Mucosa of descending colon (tissue), 3 donors: Measurements from ENCODE around the gene ZNF839. TPM values are rescaled to one million over a fixed set of nuclear protein-coding genes. Genes with fewer than 3 reads are reported as not detected.
A peak's percentile ranks its signal among the peaks of the same experiment; 100 is the strongest.

Experiments used
- ATAC-seq: fragments of 200-7000 bp; cut with Tn5 transposase; one replicate; pipeline ENCODE4 v1.9.1; 2020; ENCODE audit warnings: mild to moderate bottlenecking, moderate library complexity
- DNase-seq, 3 donors: peaks; one replicate each; pipeline ENCODE4 v3.0.0-alpha.2; 2020
- H3K36me3 ChIP-seq: fragments of 200-600 bp; one replicate; pipeline ENCODE4 v1.8.0; 2021; ENCODE audit warnings: low read depth, mild to moderate bottlenecking
- H3K4me1 ChIP-seq: fragments of 200-600 bp; one replicate; pipeline ENCODE4 v1.8.0; 2021; ENCODE audit warnings: low read depth, mild to moderate bottlenecking
- H3K4me3 ChIP-seq: fragments of 200-600 bp; one replicate; pipeline ENCODE4 v1.8.0; 2021; ENCODE audit warnings: mild to moderate bottlenecking
- H3K9me3 ChIP-seq: fragments of 200-600 bp; one replicate; pipeline ENCODE4 v1.8.0; 2021; ENCODE audit warnings: mild to moderate bottlenecking
- intact Hi-C, 2 donors: fragments of 100-400 bp; cut with DNase I in 1 of 2; cut with micrococcal nuclease in 1 of 2; formaldehyde crosslinking; loops; one replicate each; pipeline versions ENCODE4 v1.11.0 to v1.11.1; 2022; cut with DNase I, micrococcal nuclease
- total RNA-seq, 3 donors: library from RNA; stranded (reverse); fragmentation: NEBNext Ultra II Directional in 2 of 3; extraction: Animal tissue kit (Norgen Biotek cat#: 25700) in 2 of 3; gene quantifications; one replicate each; pipeline versions ENCODE4 v1.2.1 to v1.2.4, GENCODE V29; 2021 to 2023
- TF ChIP-seq, protein P1 (sequence below): fragments of 200-600 bp; IDR thresholded peaks from one replicate; pipeline ENCODE4 v1.8.0; 2022; ENCODE audit warnings: antibody characterized with exemption, mild to moderate bottlenecking
- donor health status: DM: no; HTN: no; CAD: no; lungs with moderate emphysema.
- donor health status: DM: no; HTN: no; CAD: no.
- donor health status: DM: no; HTN: yes; CAD: no.

The ZNF839 gene
- total RNA-seq, 3 donors from 2014 or later = 9.5 to 12.4 (median 9.7) TPM

DNA sequence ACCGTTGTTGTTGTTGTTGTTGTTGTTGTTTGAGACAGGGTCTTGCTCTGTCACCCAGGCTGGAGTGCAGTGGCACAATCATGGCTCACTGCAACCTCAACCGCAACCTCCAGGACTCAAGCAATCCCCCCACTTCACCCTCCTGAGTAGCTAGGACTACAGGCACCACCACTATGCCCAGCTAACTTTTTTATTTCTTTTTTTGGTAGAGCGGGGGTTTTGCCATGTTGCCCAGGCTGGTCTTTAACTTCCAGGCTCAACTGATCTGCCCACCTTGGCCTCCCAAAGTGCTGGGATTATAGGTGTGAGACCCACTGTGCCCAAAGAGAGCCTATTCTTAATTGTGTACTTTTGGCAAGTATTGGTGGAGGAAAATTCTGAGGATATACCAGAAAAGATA lies 40.3 kb upstream of the ZNF839 start:
- H3K9me3 ChIP-seq = no peaks in the 10 kb centered on the region
- ATAC-seq (no peak), DNase-seq (no peak)
- H3K4me1 ChIP-seq = no peaks in the 10 kb centered on the region
- H3K4me3 ChIP-seq = no peak overlapping the region
- H3K36me3 ChIP-seq = no peaks in the 10 kb centered on the region
- TF ChIP-seq, protein P1, sequence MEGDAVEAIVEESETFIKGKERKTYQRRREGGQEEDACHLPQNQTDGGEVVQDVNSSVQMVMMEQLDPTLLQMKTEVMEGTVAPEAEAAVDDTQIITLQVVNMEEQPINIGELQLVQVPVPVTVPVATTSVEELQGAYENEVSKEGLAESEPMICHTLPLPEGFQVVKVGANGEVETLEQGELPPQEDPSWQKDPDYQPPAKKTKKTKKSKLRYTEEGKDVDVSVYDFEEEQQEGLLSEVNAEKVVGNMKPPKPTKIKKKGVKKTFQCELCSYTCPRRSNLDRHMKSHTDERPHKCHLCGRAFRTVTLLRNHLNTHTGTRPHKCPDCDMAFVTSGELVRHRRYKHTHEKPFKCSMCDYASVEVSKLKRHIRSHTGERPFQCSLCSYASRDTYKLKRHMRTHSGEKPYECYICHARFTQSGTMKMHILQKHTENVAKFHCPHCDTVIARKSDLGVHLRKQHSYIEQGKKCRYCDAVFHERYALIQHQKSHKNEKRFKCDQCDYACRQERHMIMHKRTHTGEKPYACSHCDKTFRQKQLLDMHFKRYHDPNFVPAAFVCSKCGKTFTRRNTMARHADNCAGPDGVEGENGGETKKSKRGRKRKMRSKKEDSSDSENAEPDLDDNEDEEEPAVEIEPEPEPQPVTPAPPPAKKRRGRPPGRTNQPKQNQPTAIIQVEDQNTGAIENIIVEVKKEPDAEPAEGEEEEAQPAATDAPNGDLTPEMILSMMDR = no peak
- intact Hi-C loops = no loop called here

DNA sequence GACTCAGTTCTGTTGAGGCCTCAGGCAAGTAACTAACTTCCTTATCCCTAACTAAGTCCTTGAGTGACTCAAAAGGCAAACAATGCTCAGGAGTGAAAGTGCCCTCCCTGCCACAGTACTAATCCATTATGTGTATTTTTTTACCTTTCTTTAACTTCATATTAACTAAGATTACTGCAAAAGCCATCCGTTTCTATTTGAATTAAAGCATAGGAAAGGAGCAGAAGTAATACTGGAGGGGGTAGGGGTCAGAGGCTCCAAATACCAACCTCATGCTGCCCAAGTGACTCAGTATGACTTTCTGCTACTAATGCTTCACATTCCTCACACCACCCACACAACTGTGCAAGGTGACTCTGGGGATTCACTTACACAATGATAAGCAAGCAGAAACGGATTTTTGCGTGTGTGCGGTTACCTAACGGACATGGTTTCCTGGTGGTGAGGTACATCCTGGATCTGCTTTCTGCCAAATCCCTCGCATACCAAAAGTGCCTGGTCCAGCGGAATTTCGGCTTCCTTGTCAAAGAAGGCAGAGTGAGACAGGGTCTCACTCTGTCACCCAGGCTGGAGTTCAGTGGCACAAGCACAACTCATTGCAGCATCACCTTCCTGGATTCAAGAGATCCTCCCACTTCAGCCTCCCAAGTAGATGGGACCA lies 39.7 kb upstream of the ZNF839 start:
- intact Hi-C loops = no loop called here
- TF ChIP-seq, protein P1 = no peak
- H3K4me1 ChIP-seq = no peaks in the 10 kb centered on the region
- ATAC-seq (peak; percentile 90), DNase-seq (no peak)
- H3K36me3 ChIP-seq = no peaks in the 10 kb centered on the region
- no peaks in the 10 kb centered on the region for H3K9me3 ChIP-seq
- H3K4me3 ChIP-seq = no peak overlapping the region

DNA sequence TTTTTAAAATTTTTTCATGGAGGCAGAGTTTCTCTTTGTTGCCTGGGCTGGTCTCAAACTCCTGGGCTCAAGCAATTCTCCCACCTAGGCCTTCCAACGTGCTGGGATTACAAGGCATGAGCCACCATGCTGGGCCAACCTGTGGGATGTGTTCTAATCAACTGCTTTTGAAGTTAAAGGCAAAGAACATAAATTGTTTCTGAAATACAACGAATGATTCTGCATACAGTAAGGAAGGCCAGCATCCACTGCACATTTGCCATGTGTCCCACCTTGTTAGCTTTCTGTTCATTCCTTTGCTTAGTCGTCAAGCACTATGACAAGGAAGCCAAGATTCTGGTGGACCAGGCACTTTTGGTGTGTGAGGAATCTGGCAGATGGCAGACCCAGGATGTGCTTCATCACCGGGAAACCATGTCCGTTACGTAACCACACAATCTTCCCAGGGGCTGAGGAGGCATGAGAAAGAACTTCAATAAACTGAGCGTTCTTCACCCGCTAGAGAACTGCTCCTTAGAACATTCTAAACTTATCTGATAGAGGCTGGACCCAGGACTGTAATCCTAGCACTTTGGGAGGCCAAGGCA lies 39.1 kb upstream of the ZNF839 start:
- ATAC-seq = no peak
- intact Hi-C loops = no loop called here
- Histone ChIP-seq H3K36me3 (no peaks in the 10 kb centered on the region), H3K4me1 (no peaks in the 10 kb centered on the region), H3K9me3 (no peaks in the 10 kb centered on the region), H3K4me3 (no peak overlapping the region)
- TF ChIP-seq, protein P1 = no peak
- DNase-seq = no peak

DNA sequence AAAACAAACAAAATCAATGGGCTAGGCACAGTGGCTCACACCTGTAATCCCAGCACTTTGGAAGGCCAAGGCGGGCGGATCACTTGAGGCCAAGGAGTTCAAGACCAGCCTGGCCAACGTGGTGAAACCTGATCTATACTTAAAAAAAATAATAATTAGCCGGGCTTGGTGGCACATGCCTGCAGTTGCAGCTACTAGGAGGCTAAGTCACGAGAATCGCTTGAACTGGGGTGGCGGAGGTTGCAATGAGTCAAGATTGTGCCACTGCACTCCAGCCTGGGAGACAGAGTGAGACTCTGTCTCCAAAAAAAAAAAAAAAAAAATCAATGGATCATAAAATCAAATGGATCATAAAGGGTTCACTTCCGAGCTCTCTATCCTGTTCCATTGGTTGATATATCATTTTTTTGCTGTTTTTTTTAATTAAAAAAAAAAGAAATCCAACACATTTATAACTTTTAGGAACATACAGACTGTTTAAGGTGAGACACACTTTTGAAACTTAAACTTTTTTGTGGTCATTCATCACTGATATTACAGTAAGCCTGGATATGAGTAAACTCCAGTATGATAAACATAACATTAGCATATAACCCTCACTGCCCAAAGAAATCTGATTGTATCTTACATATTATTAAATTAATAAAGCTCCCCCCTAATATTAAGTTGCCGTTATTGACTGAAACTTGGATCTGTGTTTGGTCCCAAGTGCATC lies 36.6 kb upstream of the ZNF839 start:
- DNase-seq (no peak), ATAC-seq (no peak)
- TF ChIP-seq, protein P1 = no peak
- Histone ChIP-seq H3K9me3 (no peaks in the 10 kb centered on the region), H3K4me3 (no peak overlapping the region), H3K36me3 (no peaks in the 10 kb centered on the region), H3K4me1 (no peaks in the 10 kb centered on the region)
- intact Hi-C loops = no loop called here

DNA sequence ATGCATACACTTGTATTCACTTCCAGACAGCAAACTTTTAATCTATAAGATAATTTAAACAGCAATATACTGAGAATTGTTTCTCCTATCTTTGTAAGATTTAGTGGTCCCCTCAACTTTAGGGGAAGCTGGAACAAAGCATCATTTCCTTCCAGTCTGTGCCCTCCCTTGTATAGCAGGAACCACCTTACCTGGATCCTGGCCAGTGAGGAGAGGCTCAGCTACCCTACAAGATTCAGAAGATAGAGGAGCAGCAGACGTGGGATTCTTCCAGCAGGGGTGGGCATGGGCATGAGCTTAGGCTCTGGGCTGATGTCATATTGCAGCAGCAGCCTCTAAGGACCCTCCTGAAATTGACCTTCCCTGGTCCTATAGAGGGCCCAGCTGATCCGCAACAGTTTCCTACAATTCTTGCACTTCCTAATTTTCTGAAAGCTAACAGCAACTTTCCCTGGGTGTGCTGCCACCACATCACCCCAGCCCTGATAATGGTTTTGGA lies 35.9 kb upstream of the ZNF839 start:
- TF ChIP-seq, protein P1 = no peak
- DNase-seq (no peak), ATAC-seq (no peak)
- Histone ChIP-seq H3K4me3 (no peak overlapping the region), H3K36me3 (no peaks in the 10 kb centered on the region), H3K9me3 (no peaks in the 10 kb centered on the region), H3K4me1 (no peaks in the 10 kb centered on the region)
- intact Hi-C loops = no loop called here
